Activated B cell treated with CpG ODN at 0.5 μM for 24 hours (primary cell): Measurements from ENCODE around the gene CRACDL. TPM values are rescaled to one million over a fixed set of nuclear protein-coding genes. Genes with fewer than 3 reads are reported as not detected.

Experiments
- ATAC-seq: fragments of 200-7000 bp; cut with Tn5 transposase; one replicate; pipeline ENCODE4 v1.10.0; 2021; ENCODE audit warnings: low read depth, mild to moderate bottlenecking, moderate library complexity
- CTCF ChIA-PET: fragments of 350-600 bp; sonication (Branson Sonifier 250); formaldehyde crosslinking; loops from one replicate; lab custom pipeline; 2021; ENCODE audit warnings: antibody characterized with exemption; lab: Charles Lee
- POLR2A ChIA-PET: fragments of 350-600 bp; sonication (Branson Sonifier 250); formaldehyde crosslinking; loops from one replicate; lab custom pipeline; 2021; ENCODE audit warnings: antibody characterized with exemption; lab: Charles Lee
- DNase-seq: peaks from one replicate; pipeline ENCODE4 v3.0.0; 2022
- H3K27ac Mint-ChIP-seq: one replicate; pipeline ENCODE4 v1.8.0; 2020; ENCODE audit warnings: mixed read lengths
- H3K27me3 Mint-ChIP-seq: one replicate; pipeline ENCODE4 v1.8.0; 2021; ENCODE audit warnings: mixed read lengths
- H3K36me3 Mint-ChIP-seq: one replicate; pipeline ENCODE4 v1.8.0; 2021; ENCODE audit warnings: low read depth, mixed read lengths
- H3K4me1 Mint-ChIP-seq: one replicate; pipeline ENCODE4 v1.8.0; 2021; ENCODE audit warnings: mixed read lengths
- H3K4me3 Mint-ChIP-seq: one replicate; pipeline ENCODE4 v1.8.0; 2020; ENCODE audit warnings: mild to moderate bottlenecking, mixed read lengths
- H3K9me3 Mint-ChIP-seq: one replicate; pipeline ENCODE4 v1.8.0; 2020; ENCODE audit warnings: mixed read lengths
- CTCF ChIP-seq: fragments of 200-600 bp; IDR thresholded peaks from one replicate; pipeline ENCODE4 v1.8.0; 2022; ENCODE audit warnings: antibody characterized with exemption, mild to moderate bottlenecking
- intact Hi-C: fragments of 100-400 bp; cut with micrococcal nuclease; formaldehyde crosslinking; loops from one replicate; pipeline ENCODE4 v1.15.1; 2024
- total RNA-seq: library from RNA; stranded (reverse); gene quantifications from 2 replicates; pipeline ENCODE4 v1.2.3, GENCODE V29; 2022

CRACDL gene
- total RNA-seq, 1 donor from 2014 or later, result not detected

DNA sequence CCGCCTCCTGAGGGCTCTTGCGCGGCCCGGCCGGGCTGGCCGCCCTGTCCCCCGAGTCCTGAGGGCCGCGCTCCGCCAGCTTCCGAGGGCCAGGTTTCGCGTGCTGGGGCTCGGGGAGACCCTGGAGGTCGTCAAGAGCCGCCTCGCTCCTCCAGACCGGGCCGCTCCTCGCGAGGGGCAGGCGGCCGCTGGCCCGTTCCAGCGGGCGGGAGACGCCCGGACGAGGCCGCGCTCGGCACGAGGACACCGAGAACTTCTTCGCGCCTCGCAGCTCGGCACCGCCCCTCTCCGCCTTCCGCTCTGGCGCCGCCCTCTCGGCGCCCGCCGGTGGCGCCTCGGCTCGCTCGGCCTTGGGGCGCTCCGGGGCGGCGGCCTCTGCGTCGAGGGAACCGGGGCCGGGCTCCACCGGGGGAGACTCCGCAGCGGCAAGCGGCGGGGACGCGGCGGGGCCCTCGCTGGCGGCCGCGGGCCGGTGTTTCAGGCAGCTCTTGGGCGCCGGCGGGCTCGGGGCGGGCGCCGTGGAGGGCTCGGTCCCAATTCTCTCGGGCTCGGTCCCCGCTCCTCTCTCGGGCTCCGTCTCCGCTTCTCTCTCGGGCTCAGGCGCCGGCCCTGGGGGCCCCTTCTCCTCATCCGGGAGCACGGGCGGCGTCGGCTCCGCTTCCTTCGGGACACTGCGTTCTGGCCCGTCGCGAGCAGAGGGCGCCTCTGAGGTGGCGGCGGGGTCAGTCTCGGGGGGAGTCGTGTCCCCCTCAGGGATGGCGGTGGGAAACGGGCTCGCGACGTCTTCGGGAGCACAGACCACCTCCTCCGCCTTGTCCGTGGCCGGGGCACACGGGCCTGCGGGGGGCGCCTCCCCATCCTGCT lies 113.5 kb downstream of the CRACDL start:
- peak overlapping the region; percentile 57 for H3K4me3 Mint-ChIP-seq
- H3K9me3 Mint-ChIP-seq, result no peaks in the 10 kb centered on the region
- no peak for TF ChIP-seq CTCF
- peak; percentile 41 for DNase-seq
- H3K27ac Mint-ChIP-seq, result no peak overlapping the region
- intact Hi-C loops, result loop anchor here (5.0 kb wide), 1 partner anchor 160 kb away; no protein-coding TSS in a partner anchor
- H3K36me3 Mint-ChIP-seq, result no peaks in the 10 kb centered on the region
- peaks cover 5% of the 10 kb centered on the region for H3K27me3 Mint-ChIP-seq
- peak; percentile 80 for ATAC-seq
- ChIA-PET POLR2A (no interaction called here), CTCF (interaction anchor here (0.6 to 1.7 kb wide), 4 partner anchors 10 to 409 kb away, joined by 3 to 5 read pairs (median 4); partner anchors contain the start of gene MGAT4A)
- peaks cover 16% of the 10 kb centered on the region for H3K4me1 Mint-ChIP-seq

GRCh38 chr2:98821629-98822135 lies 114.3 kb downstream of the CRACDL start:
- no peak overlapping the region for H3K27ac Mint-ChIP-seq
- no peak for TF ChIP-seq CTCF
- peaks cover 5% of the 10 kb centered on the region for H3K27me3 Mint-ChIP-seq
- no peaks in the 10 kb centered on the region for H3K9me3 Mint-ChIP-seq
- DNase-seq (no peak), ATAC-seq (no peak)
- peaks cover 16% of the 10 kb centered on the region for H3K4me1 Mint-ChIP-seq
- POLR2A ChIA-PET, result no interaction called here
- CTCF ChIA-PET, result interaction anchor here (1.0 to 1.7 kb wide), 3 partner anchors 11 to 172 kb away, joined by 3 to 5 read pairs (median 5); partner anchors contain the start of gene MGAT4A
- no peak overlapping the region for H3K4me3 Mint-ChIP-seq
- intact Hi-C loops, result loop anchor here (5.0 kb wide), 1 partner anchor 159 kb away; no protein-coding TSS in a partner anchor
- H3K36me3 Mint-ChIP-seq, result no peaks in the 10 kb centered on the region

DNA sequence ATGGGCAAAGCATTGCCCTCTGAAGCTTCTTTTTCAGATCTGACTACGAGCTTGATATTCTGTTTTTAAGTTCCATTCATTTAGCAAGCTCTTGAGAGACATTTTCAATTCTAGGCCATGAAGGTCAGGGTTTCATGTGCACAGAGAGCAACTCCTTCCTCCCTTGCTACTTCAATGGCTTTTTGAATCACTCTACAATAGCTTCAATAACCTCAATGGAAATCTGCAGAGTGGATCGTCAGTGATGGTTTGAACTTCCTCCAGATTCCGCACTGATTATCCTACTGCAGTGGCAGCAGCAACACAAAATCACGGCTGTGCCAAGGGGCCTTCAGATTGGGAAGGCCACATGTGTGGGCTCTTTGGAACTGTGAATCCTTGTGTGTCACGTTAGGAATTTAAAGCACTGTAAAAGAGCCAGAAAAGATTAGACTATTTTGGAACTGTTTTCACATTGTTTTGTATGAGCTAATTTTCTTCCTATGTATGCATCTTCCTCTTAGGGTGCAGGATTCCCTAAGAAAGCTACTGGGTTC lies 116.7 kb downstream of the CRACDL start:
- TF ChIP-seq CTCF, result no peak
- ChIA-PET POLR2A (no interaction called here), CTCF (interaction anchor here (1.2 kb wide), 1 partner anchor 170 kb away, joined by 3 read pairs; no protein-coding TSS in a partner anchor)
- intact Hi-C loops, result no loop called here
- Mint-ChIP-seq H3K4me3 (no peak overlapping the region), H3K27ac (no peak overlapping the region), H3K4me1 (peaks cover 10% of the 10 kb centered on the region), H3K27me3 (peaks cover 9% of the 10 kb centered on the region), H3K36me3 (no peaks in the 10 kb centered on the region), H3K9me3 (no peaks in the 10 kb centered on the region)
- ATAC-seq, result no peak
- DNase-seq, result no peak

GRCh38 chr2:98818164-98818563 lies 117.9 kb downstream of the CRACDL start:
- ChIA-PET CTCF (interaction anchor here (1.1 kb wide), 1 partner anchor 169 kb away, joined by 3 read pairs; no protein-coding TSS in a partner anchor), POLR2A (no interaction called here)
- ATAC-seq, result no peak
- no peaks in the 10 kb centered on the region for H3K9me3 Mint-ChIP-seq
- no peak overlapping the region for H3K4me3 Mint-ChIP-seq
- no peaks in the 10 kb centered on the region for H3K4me1 Mint-ChIP-seq
- no peak for TF ChIP-seq CTCF
- no peak overlapping the region for H3K27ac Mint-ChIP-seq
- no peaks in the 10 kb centered on the region for H3K36me3 Mint-ChIP-seq
- DNase-seq, result no peak
- intact Hi-C loops, result no loop called here
- peaks cover 4% of the 10 kb centered on the region for H3K27me3 Mint-ChIP-seq

DNA sequence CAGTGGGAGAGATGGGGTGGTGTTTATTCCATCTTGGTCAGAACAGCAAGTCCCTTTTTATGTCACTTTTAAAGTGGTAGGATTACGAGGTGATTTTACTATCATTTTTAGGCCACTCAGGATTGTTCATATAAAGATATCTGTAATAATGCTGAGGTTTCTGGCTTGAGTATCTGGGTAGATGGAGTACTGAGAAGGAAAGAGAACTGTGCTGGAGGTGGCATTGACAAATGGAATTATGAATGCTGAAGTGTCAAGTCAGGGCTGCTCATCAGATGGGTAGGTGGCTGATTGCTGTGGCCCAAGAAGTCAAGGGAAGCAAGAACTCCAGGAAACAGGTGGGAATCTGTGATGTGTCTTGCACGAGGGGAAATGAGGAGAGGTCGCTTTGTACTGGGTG lies 119.7 kb downstream of the CRACDL start:
- ATAC-seq (no peak), DNase-seq (no peak)
- Mint-ChIP-seq H3K4me1 (no peaks in the 10 kb centered on the region), H3K27me3 (peaks cover 7% of the 10 kb centered on the region), H3K4me3 (no peak overlapping the region), H3K27ac (no peak overlapping the region), H3K9me3 (no peaks in the 10 kb centered on the region), H3K36me3 (no peaks in the 10 kb centered on the region)
- POLR2A ChIA-PET, result no interaction called here
- no peak for TF ChIP-seq CTCF
- intact Hi-C loops, result no loop called here
- CTCF ChIA-PET, result no interaction called here
